Measurements from ENCODE around the gene DNAJC24.

DNAJC24 gene

DNA sequence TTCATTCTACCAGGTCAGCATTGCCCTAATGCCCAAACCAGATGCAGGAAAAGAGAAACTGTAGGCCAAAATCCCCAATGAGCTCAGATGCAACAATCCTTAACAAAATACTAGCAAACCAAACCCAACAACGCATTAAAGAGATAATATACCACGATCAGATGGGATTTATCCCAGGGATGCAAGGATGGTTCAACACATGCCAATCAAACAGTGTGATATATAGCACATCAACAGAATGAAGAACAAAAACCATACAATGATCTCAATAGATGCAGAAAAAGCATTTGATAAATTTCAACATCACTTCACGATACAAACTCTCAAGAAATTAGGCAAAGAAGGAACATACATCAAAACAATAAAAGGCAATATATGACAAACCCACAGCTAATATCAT lies 94.8 kb downstream of the DNAJC24 start (continued):
- TF ChIP-seq, protein P1, sequence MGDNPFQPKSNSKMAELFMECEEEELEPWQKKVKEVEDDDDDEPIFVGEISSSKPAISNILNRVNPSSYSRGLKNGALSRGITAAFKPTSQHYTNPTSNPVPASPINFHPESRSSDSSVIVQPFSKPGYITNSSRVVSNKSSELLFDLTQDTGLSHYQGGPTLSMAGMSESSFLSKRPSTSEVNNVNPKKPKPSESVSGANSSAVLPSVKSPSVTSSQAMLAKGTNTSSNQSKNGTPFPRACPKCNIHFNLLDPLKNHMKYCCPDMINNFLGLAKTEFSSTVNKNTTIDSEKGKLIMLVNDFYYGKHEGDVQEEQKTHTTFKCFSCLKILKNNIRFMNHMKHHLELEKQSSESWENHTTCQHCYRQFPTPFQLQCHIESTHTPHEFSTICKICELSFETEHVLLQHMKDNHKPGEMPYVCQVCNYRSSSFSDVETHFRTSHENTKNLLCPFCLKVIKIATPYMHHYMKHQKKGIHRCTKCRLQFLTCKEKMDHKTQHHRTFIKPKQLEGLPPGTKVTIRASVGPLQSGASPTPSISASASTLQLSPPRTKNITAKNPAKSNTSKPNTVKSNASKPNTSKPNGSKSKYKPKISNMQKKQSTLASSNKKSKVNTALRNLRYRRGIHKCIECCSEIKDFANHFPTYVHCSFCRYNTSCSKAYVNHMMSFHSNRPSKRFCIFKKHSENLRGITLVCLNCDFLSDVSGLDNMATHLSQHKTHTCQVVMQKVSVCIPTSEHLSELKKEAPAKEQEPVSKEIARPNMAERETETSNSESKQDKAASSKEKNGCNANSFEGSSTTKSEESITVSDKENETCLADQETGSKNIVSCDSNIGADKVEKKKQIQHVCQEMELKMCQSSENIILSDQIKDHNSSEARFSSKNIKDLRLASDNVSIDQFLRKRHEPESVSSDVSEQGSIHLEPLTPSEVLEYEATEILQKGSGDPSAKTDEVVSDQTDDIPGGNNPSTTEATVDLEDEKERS (tag by site-specific recombination; IDR thresholded peaks at IDR 0.05), result no peak
- TF ChIP-seq ZNF184 (tag by site-specific recombination; IDR thresholded peaks at IDR 0.05) (no peak), ZNF350 (tag by site-specific recombination; IDR thresholded peaks at IDR 0.05) (no peak), PRDM1 (tag by site-specific recombination; IDR thresholded peaks at IDR 0.05) (no peak)
- TF ChIP-seq, protein P2, sequence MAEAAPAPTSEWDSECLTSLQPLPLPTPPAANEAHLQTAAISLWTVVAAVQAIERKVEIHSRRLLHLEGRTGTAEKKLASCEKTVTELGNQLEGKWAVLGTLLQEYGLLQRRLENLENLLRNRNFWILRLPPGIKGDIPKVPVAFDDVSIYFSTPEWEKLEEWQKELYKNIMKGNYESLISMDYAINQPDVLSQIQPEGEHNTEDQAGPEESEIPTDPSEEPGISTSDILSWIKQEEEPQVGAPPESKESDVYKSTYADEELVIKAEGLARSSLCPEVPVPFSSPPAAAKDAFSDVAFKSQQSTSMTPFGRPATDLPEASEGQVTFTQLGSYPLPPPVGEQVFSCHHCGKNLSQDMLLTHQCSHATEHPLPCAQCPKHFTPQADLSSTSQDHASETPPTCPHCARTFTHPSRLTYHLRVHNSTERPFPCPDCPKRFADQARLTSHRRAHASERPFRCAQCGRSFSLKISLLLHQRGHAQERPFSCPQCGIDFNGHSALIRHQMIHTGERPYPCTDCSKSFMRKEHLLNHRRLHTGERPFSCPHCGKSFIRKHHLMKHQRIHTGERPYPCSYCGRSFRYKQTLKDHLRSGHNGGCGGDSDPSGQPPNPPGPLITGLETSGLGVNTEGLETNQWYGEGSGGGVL (tag by site-specific recombination; IDR thresholded peaks at IDR 0.05), result no peak

DNA sequence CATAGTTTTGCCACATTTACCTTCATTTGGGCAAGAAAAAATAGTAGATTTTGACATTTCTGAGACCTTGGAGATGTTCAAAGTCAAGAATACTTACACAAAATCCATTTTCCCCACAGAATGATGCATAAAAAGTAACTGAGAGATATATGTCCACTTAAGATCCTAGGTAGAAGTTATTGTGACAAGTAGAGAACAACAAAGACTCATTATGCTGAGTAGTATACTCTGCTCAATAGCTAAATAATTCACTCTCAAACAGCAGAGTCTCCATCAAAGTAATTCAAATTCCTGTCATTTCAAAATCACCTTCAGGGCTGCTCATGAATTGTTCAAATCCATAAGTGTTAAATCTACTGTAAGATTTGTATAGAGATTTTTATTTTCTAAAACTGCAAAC lies 104.4 kb downstream of the DNAJC24 start:
- Histone ChIP-seq H3K9me3 (ENCODE audit: control insufficient read depth, insufficient read depth, low read depth, low read length) (no peaks in the 10 kb centered on the region), H3K4me1 (ENCODE audit: control insufficient read depth, insufficient read depth, low read length) (no peaks in the 10 kb centered on the region), H3K4me3 (ENCODE audit: low read depth, low read length) (no peak overlapping the region), H3K36me3 (ENCODE audit: control insufficient read depth in 2 of 2, insufficient read depth in 1 of 2, low read length in 2 of 2) (no peaks in the 10 kb centered on the region), H3K27ac (ENCODE audit: extremely low read depth, low read depth, low read length) (no peak overlapping the region)
- TF ChIP-seq, protein P3, sequence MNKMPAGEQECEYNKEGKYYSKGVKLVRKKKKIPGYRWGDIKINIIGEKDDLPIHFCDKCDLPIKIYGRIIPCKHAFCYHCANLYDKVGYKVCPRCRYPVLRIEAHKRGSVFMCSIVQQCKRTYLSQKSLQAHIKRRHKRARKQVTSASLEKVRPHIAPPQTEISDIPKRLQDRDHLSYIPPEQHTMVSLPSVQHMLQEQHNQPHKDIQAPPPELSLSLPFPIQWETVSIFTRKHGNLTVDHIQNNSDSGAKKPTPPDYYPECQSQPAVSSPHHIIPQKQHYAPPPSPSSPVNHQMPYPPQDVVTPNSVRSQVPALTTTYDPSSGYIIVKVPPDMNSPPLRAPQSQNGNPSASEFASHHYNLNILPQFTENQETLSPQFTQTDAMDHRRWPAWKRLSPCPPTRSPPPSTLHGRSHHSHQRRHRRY (tag by site-specific recombination; IDR thresholded peaks at IDR 0.05), result no peak
- ChIA-PET CTCF (no interaction called here), POLR2A (no interaction called here)

DNA sequence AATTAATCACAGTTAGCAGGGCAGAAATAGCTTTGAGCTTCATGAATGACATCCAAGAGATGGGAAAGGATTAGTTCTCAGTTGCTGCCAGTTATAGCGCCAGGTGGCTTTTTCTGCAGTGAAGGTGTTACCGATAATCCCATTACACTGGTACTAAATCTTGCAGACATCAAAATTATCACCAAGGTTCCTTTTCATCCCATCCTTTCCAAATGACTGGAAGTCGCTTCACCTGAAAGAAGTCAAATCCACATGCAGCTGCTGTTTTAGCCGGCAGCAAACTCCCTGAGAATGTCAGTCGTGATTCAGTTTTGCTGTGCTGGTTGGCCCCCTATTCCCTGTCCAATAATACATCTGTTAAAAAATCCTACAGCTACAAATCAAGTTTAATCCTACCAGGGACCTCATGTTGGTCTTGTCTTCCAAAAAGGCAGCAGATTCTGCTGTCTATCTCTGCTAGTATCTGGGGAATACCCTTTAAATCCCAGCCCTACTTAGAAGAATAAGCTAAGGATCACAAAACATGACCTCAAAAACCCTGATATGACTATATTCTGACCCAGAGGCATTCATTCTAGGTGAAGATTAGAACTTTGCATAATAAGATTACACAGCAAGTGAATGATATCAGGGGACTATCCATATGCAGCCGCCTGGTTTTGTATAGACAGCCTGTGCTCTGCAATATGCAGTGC lies 108.0 kb downstream of the DNAJC24 start:
- CTCF ChIA-PET, result no interaction called here

DNA sequence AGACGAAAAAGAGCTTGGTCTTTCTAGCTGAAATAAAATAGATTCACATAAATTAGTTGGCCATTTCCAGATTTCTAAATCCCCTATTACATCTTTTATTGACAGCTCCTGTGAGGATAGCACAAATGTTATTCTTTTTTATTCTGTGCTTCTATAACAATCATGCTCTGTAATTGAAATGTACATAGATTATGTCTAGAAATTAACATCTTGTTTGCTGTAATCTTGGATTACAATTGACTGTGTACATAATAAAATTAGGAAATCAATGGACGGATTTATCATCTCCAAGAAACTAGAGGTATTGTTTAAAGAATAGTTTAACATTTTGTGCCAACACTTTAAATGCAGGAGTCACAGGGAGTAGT lies 108.5 kb downstream of the DNAJC24 start:
- H3K27ac ChIP-seq (ENCODE audit: extremely low read depth, low read depth, low read length), result no peak overlapping the region
- H3K9me3 ChIP-seq (ENCODE audit: control insufficient read depth, insufficient read depth, low read depth, low read length), result no peaks in the 10 kb centered on the region
- ChIA-PET POLR2A (interaction anchor here (1.4 kb wide), 1 partner anchor 10 kb away, joined by 3 read pairs; no protein-coding TSS in a partner anchor), CTCF (no interaction called here)
- TF ChIP-seq, protein P4, sequence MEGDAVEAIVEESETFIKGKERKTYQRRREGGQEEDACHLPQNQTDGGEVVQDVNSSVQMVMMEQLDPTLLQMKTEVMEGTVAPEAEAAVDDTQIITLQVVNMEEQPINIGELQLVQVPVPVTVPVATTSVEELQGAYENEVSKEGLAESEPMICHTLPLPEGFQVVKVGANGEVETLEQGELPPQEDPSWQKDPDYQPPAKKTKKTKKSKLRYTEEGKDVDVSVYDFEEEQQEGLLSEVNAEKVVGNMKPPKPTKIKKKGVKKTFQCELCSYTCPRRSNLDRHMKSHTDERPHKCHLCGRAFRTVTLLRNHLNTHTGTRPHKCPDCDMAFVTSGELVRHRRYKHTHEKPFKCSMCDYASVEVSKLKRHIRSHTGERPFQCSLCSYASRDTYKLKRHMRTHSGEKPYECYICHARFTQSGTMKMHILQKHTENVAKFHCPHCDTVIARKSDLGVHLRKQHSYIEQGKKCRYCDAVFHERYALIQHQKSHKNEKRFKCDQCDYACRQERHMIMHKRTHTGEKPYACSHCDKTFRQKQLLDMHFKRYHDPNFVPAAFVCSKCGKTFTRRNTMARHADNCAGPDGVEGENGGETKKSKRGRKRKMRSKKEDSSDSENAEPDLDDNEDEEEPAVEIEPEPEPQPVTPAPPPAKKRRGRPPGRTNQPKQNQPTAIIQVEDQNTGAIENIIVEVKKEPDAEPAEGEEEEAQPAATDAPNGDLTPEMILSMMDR (tag by site-specific recombination; IDR thresholded peaks at IDR 0.05), result no peak
- TF ChIP-seq ZNF404 (tag by site-specific recombination; IDR thresholded peaks at IDR 0.05) (no peak), HOXA7 (CRISPR knock-in tag; IDR thresholded peaks at IDR 0.05; ENCODE audit: borderline replicate concordance) (no peak), ZNF510 (tag by site-specific recombination; IDR thresholded peaks at IDR 0.05; ENCODE audit: insufficient replicate concordance) (no peak), ZNF624 (tag by site-specific recombination; IDR thresholded peaks at IDR 0.05) (no peak), ZNF837 (tag by site-specific recombination; IDR thresholded peaks at IDR 0.05) (no peak), GLIS2 (tag by site-specific recombination; IDR thresholded peaks at IDR 0.05) (no peak), ZEB2 (tag by site-specific recombination; IDR thresholded peaks at IDR 0.05) (no peak)
- H3K36me3 ChIP-seq (ENCODE audit: control insufficient read depth in 2 of 2, insufficient read depth in 1 of 2, low read length in 2 of 2), result no peaks in the 10 kb centered on the region
- no peaks in the 10 kb centered on the region for H3K4me1 ChIP-seq (ENCODE audit: control insufficient read depth, insufficient read depth, low read length)
- H3K4me3 ChIP-seq (ENCODE audit: low read depth, low read length), result no peak overlapping the region

More for the DNA sequence above, 108.0 kb downstream of the DNAJC24 start:
- no peaks in the 10 kb centered on the region for H3K4me1 ChIP-seq (ENCODE audit: control insufficient read depth, insufficient read depth, low read length)
- no peak overlapping the region for H3K27ac ChIP-seq (ENCODE audit: extremely low read depth, low read depth, low read length)
- H3K9me3 ChIP-seq (ENCODE audit: control insufficient read depth, insufficient read depth, low read depth, low read length), result no peaks in the 10 kb centered on the region
- H3K36me3 ChIP-seq (ENCODE audit: control insufficient read depth in 2 of 2, insufficient read depth in 1 of 2, low read length in 2 of 2), result no peaks in the 10 kb centered on the region
- POLR2A ChIA-PET, result interaction anchor here (1.4 kb wide), 1 partner anchor 9 kb away, joined by 3 read pairs; no protein-coding TSS in a partner anchor
- no peak for TF ChIP-seq ZNF548 (tag by site-specific recombination; IDR thresholded peaks at IDR 0.05)
- TF ChIP-seq, protein P5, sequence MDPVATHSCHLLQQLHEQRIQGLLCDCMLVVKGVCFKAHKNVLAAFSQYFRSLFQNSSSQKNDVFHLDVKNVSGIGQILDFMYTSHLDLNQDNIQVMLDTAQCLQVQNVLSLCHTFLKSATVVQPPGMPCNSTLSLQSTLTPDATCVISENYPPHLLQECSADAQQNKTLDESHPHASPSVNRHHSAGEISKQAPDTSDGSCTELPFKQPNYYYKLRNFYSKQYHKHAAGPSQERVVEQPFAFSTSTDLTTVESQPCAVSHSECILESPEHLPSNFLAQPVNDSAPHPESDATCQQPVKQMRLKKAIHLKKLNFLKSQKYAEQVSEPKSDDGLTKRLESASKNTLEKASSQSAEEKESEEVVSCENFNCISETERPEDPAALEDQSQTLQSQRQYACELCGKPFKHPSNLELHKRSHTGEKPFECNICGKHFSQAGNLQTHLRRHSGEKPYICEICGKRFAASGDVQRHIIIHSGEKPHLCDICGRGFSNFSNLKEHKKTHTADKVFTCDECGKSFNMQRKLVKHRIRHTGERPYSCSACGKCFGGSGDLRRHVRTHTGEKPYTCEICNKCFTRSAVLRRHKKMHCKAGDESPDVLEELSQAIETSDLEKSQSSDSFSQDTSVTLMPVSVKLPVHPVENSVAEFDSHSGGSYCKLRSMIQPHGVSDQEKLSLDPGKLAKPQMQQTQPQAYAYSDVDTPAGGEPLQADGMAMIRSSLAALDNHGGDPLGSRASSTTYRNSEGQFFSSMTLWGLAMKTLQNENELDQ (tag by site-specific recombination; IDR thresholded peaks at IDR 0.05; ENCODE audit: low read depth), result no peak
- TF ChIP-seq ZNF510 (tag by site-specific recombination; IDR thresholded peaks at IDR 0.05; ENCODE audit: insufficient replicate concordance), result no peak
- no peak for TF ChIP-seq ZNF292 (tag by site-specific recombination; IDR thresholded peaks at IDR 0.05; ENCODE audit: borderline replicate concordance, low read depth)
- no peak overlapping the region for H3K4me3 ChIP-seq (ENCODE audit: low read depth, low read length)
